Activated naive CD8-positive, alpha-beta T cell treated with anti-CD3 and anti-CD28 coated beads, Interleukin-2, amount 10 ng/mL, durations not matched to agents 7 days and 5 days (primary cell): ENCODE data around the gene MEIS3. TPM values are rescaled to one million over a fixed set of nuclear protein-coding genes. Genes with fewer than 3 reads are reported as not detected.
A peak's percentile ranks its signal among the peaks of the same experiment; 100 is the strongest.

Experiments used
- ATAC-seq: fragments of 150-1000 bp; cut with Tn5 transposase; one replicate; pipeline ENCODE4 v1.10.0; 2021; ENCODE audit warnings: low read depth, moderate library complexity
- POLR2A ChIA-PET: fragments of 350-600 bp; sonication (Branson Sonifier 250); formaldehyde crosslinking; loops from one replicate; lab custom pipeline; 2021; ENCODE audit warnings: antibody characterized with exemption; lab: Charles Lee
- DNase-seq: peaks from one replicate; pipeline ENCODE4 v3.0.0; 2021
- H3K27ac Mint-ChIP-seq: one replicate; pipeline ENCODE4 v1.8.0; 2022; ENCODE audit warnings: mild to moderate bottlenecking, mixed read lengths
- H3K27me3 Mint-ChIP-seq: one replicate; pipeline ENCODE4 v1.8.0; 2022; ENCODE audit warnings: mild to moderate bottlenecking, moderate library complexity, mixed read lengths
- H3K36me3 Mint-ChIP-seq: one replicate; pipeline ENCODE4 v1.8.0; 2021; ENCODE audit warnings: mild to moderate bottlenecking, mixed read lengths
- H3K4me1 Mint-ChIP-seq: one replicate; pipeline ENCODE4 v1.8.0; 2021; ENCODE audit warnings: mixed read lengths
- H3K4me3 Mint-ChIP-seq: one replicate; pipeline ENCODE4 v1.8.0; 2022; ENCODE audit warnings: mild to moderate bottlenecking, moderate library complexity, mixed read lengths
- H3K9me3 Mint-ChIP-seq: one replicate; pipeline ENCODE4 v1.8.0; 2021; ENCODE audit warnings: mixed read lengths
- total RNA-seq, 2 experiments: library from RNA; stranded (reverse); gene quantifications; one replicate each; pipeline ENCODE4 v1.2.3, GENCODE V29; 2021

The MEIS3 gene
- total RNA-seq, 2 experiments from 2014 or later: 0.68 TPM; not detected in 1

DNA sequence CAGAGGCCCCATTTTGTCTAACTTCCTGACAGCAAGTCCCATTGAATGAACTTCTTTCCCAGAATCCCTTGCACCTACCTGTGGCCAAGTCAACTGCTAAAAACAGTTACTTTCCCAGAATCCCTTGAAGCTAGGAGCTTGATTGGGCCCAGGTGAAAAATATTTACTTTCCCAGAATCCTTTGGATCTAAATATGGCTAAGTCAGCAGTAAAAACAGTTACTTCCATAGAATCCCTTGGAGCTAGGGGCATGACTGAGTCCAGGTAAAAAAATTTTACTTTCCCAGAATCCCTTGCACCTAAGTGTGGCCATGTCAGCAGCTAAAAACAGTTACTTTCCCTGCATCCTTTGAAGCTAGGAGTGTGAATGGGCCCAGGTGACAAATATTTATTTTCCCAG is 13.2 kb upstream of the MEIS3 start:
- Mint-ChIP-seq H3K4me1 (peaks cover 47% of the 10 kb centered on the region), H3K27me3 (peaks cover 9% of the 10 kb centered on the region), H3K4me3 (no peak overlapping the region), H3K36me3 (peaks cover 3% of the 10 kb centered on the region), H3K27ac (no peak overlapping the region), H3K9me3 (peaks cover 2% of the 10 kb centered on the region)
- DNase-seq (no peak), ATAC-seq (no peak)
- POLR2A ChIA-PET: interaction anchor here (1.2 to 5.1 kb wide), 2 partner anchors 52 to 75 kb away, joined by 4 to 22 read pairs; partner anchors contain the start of gene KPTN

DNA sequence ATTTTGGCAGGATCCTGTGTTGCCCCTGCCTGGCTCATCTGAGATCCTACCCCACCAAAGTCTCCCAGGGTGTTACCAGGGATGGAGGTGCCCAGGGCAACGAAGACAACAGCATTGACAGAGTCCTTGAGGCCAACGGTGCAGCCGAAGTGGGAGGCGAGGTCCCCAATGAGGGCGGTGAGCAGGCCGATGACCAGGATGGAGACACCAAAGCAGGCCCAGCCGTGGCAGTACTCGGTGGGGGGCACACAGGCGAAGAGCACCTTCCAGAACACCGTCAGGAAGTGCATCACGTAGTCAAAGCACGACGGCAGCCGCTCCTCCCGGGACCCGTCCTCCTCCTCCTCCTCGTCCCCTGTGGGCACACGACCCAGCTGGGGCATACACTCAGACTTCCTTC is 12.8 kb upstream of the MEIS3 start:
- POLR2A ChIA-PET: interaction anchor here (5.1 kb wide), 1 partner anchor 52 kb away, joined by 22 read pairs; the partner anchor contains the start of gene KPTN
- H3K4me3 Mint-ChIP-seq: no peak overlapping the region
- H3K4me1 Mint-ChIP-seq: peaks cover 45% of the 10 kb centered on the region
- peaks cover 3% of the 10 kb centered on the region for H3K36me3 Mint-ChIP-seq
- no peak overlapping the region for H3K27ac Mint-ChIP-seq
- H3K9me3 Mint-ChIP-seq: peaks cover 2% of the 10 kb centered on the region
- H3K27me3 Mint-ChIP-seq: peaks cover 6% of the 10 kb centered on the region
- DNase-seq: no peak
- ATAC-seq: no peak

DNA sequence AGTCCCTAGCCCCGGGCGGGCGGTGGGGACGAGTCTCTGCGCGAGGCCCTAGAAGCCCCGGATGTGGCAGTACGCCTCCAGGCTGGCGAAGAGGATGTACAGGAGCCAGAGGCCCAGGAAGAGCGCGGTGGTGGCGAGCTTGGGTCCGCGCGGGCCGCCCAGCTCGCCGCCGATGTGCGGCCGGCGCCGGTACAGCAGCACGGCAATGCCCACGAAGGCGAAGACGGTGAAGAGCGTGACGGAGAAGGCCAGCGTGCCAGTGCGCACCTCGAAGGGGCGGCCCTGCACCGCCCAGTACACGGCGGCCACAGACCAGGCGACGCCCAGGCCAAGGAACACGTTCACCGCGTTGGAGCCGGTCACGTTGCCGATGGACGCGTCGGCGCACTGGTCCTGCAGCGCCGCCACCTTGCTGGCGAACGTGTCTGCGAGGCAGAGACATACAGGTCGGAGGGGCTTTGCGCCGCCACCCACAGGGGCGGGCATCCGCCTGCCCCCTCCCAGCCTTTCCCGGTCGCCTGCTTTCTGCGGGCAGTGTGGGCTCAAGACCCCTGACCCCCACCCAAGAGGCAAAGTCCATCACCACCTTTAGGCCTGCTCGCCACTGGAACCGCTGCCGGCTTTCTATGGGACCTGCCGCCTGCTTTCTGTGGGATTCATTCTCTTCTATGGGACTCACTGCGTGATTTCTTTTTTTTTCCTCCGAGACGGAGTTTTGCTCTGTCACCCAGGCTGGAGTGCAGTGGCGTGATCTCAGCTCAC is 10.9 kb upstream of the MEIS3 start:
- H3K4me1 Mint-ChIP-seq: peaks cover 31% of the 10 kb centered on the region
- peak overlapping the region; percentile 76 for H3K4me3 Mint-ChIP-seq
- H3K27ac Mint-ChIP-seq: peak overlapping the region; percentile 83
- H3K36me3 Mint-ChIP-seq: peaks cover 3% of the 10 kb centered on the region
- ATAC-seq: peak; percentile 51
- peaks cover 17% of the 10 kb centered on the region for H3K27me3 Mint-ChIP-seq
- POLR2A ChIA-PET: interaction anchor here (0.7 to 1.0 kb wide), 2 partner anchors 54 to 55 kb away, joined by 4 read pairs; partner anchors contain the start of gene KPTN
- H3K9me3 Mint-ChIP-seq: peaks cover 2% of the 10 kb centered on the region
- DNase-seq: peak; percentile 63

DNA sequence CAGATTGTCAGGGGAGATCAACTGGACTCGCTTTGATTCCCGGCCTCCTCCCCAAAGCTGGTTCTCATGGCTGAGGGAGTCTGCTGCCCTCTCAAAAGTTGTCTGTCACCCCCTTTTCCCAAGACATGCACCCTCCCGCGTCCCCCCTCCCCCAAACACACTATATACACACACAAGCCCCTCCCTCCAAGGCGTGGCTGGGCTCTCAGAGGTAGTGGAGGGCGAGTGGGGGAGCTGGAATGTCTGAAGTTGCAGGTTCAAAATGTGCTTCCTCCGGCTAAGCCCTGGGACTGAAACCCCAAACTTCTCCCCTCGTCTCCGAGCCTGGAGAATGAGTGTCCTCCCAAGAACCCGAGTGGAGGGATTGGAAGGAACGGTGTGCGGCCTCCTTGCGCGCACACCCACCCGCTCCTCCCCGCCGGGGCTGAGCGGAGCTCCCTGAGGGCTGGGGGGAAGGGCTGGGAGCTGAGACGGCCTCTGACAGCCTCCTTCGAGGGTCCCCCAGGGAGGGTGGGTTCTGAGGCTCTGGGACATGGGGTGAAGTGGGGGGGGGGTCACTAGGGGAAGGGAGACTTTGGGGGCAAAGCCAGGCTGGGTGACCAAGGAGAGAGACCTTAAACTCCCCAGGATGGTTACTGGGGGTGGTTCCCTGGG is 9.9 kb upstream of the MEIS3 start:
- H3K9me3 Mint-ChIP-seq: peaks cover 2% of the 10 kb centered on the region
- ATAC-seq (no peak), DNase-seq (no peak)
- peaks cover 24% of the 10 kb centered on the region for H3K4me1 Mint-ChIP-seq
- peaks cover 23% of the 10 kb centered on the region for H3K27me3 Mint-ChIP-seq
- H3K36me3 Mint-ChIP-seq: peaks cover 3% of the 10 kb centered on the region
- POLR2A ChIA-PET: interaction anchor here (0.6 to 2.7 kb wide), 7 partner anchors 7 to 204 kb away, joined by 3 to 14 read pairs (median 4); partner anchors contain the start of genes INAFM1 and KPTN
- peak overlapping the region; percentile 83 for H3K27ac Mint-ChIP-seq
- H3K4me3 Mint-ChIP-seq: peak overlapping the region; percentile 76

DNA sequence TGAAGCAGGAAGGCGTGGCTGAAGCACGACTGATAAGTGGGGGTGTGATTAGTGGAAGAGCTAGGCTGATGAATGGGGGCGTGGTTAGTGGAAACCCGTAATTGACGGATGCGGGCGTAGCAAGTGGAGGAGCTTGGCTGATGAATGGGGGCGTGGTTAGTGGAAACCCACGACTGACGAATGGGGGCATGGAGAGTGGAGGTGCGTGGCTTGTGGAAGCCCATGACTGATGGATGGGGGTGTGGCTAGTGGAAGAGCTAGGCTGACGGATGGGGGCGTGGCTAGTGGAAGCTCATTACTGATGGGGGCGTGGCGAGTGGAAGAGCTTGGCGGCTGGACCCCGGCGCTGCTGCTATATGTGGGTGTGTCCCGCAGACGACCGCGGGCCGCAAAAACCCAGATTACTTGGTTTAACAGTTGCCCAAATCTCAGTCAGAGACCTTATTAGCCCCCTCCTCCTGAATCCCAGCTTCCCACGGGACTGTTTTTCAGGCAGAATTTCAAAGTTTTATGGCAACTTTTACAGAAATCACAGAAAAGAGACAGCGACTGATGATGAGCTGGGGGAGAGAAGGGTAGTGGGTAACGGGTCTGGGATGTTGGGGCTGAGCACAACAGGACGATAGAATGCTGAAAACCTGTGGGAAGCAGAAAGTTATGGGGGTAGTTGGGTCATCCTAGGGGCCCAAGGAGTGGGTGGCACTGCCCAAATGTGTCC is 9.0 kb upstream of the MEIS3 start:
- peaks cover 3% of the 10 kb centered on the region for H3K36me3 Mint-ChIP-seq
- DNase-seq (peak; percentile 86), ATAC-seq (peak; percentile 84)
- H3K4me3 Mint-ChIP-seq: no peak overlapping the region
- peaks cover 31% of the 10 kb centered on the region for H3K27me3 Mint-ChIP-seq
- H3K27ac Mint-ChIP-seq: no peak overlapping the region
- POLR2A ChIA-PET: interaction anchor here (1.0 to 2.7 kb wide), 7 partner anchors 8 to 203 kb away, joined by 3 to 14 read pairs (median 5); partner anchors contain the start of genes INAFM1 and MEIS3
- H3K9me3 Mint-ChIP-seq: peaks cover 2% of the 10 kb centered on the region
- peaks cover 22% of the 10 kb centered on the region for H3K4me1 Mint-ChIP-seq

DNA sequence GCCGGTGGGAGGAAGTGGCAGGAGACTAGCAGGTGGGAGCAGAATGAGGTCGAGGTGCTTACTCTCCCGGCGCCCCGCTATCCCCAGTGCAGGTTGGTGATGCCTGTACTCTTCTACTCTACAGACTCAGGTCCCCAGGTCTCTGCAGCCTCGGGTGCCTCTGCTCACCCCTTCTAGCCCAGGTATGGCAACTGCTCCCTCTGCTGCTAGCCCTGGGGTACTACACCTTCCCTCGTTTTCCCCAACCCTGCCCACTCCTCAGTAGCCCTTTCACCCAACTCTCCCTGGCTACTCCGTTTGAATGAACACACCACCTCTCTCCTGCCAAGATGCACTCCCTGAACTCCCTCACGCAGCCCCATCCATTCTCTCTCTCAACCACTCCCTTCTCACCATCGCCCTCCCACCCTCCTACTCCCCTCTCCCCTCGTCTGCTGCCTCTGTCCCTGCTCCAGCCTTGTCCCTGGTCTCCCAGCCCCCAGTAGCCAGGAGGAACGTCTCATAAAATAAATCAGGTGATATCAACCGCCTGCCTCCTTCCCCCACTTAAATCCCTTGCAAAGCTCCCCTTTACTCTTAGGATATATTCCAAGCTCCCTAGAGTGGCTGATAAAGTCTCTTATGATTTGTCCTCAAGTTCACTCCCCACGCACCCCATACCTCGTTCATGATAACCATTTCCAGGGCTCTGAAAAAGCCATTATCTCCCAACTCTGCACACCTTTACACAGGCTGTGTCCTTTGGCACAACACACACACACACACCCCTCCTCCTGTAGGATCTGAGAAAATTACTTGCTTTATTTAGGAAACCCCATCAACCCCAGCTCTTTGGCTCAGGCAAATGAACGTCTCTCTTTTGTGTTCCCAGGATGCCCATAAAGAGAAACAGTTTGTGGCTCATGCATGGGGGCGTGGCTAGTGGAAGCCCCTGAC is 8.2 kb upstream of the MEIS3 start:
- H3K4me3 Mint-ChIP-seq: peak overlapping the region; percentile 44
- H3K4me1 Mint-ChIP-seq: peaks cover 22% of the 10 kb centered on the region
- peaks cover 2% of the 10 kb centered on the region for H3K9me3 Mint-ChIP-seq
- peaks cover 39% of the 10 kb centered on the region for H3K27me3 Mint-ChIP-seq
- peak; percentile 40 for ATAC-seq
- POLR2A ChIA-PET: interaction anchor here (1.0 to 2.7 kb wide), 7 partner anchors 8 to 202 kb away, joined by 3 to 14 read pairs (median 5); partner anchors contain the start of genes INAFM1 and MEIS3
- peak; percentile 75 for DNase-seq
- H3K36me3 Mint-ChIP-seq: peaks cover 3% of the 10 kb centered on the region
- H3K27ac Mint-ChIP-seq: no peak overlapping the region

DNA sequence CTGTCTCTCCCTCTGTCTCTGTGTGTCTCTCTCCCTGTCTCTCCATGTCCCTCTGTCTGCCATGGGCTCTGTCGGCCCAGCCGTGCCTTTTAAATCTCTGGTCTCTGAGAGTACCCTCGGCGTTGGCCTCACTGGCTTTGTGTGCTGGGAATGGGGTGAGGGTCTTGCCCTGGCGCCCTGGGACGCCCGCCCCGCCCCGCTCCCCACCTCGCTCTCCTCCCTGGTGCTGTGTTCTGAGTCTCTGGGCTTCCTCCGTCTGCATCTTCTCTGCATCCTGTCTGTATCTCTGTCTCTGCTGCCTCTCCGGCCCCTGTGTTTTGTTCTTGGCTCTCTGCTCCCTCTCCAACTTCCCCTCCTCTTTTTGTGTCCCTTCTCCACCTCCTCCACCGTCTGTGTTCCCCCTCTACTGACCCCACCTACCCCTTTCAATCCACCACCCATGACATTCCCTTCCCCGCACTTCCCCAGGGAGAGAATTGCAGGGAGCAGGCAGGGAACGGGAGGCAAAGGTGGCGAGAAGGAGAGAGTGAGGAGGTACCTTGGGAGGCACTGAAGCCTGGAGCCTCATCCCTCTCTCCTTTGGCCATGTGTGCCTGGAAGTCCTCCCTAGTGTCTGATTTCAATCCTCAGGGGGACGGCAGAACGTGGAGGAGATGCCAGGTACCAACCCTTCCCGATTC is 4.0 kb upstream of the MEIS3 start:
- DNase-seq (no peak), ATAC-seq (no peak)
- no peaks in the 10 kb centered on the region for H3K9me3 Mint-ChIP-seq
- POLR2A ChIA-PET: no interaction called here
- H3K4me3 Mint-ChIP-seq: no peak overlapping the region
- no peaks in the 10 kb centered on the region for H3K36me3 Mint-ChIP-seq
- peaks cover 69% of the 10 kb centered on the region for H3K27me3 Mint-ChIP-seq
- no peak overlapping the region for H3K27ac Mint-ChIP-seq
- H3K4me1 Mint-ChIP-seq: peaks cover 18% of the 10 kb centered on the region

DNA sequence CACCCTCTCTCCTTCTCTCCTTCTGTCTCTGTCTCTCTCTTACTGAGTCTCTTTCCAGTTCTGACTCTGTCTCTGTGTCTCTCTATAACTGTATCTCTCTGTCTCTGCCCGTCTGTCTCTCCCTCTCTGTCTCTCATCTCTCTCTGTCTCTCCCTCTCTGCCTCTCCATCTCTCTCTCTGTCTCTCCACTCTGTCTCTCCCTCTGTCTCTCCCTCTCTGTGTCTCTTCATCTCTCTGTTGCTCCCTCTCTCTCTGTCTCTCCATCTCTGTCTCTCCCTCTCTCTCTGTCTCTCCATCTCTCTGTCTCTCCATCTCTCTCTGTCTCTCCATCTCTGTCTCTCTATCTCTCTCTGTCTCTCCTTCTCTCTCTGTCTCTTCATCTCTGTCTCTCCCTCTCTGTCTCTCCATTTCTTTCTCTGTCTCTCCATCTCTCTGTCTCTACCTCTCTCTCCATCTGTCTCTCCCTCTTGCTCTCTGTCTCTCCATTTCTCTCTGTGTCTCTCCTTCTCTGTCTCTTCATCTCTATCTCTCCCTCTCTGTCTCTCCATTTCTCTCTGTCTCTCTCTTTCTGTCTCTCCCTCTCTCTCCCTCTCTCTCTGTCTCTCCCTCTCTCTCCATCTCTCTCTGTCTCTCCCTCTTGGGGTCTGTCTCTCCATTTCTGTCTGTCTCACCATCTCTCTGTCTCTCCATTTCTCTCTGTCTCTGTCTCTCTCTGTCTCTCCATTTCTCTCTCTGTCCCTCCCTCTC is 3.3 kb upstream of the MEIS3 start:
- Mint-ChIP-seq H3K4me3 (no peak overlapping the region), H3K27me3 (peaks cover 76% of the 10 kb centered on the region), H3K9me3 (no peaks in the 10 kb centered on the region), H3K27ac (no peak overlapping the region), H3K4me1 (peaks cover 25% of the 10 kb centered on the region), H3K36me3 (no peaks in the 10 kb centered on the region)
- ATAC-seq (no peak), DNase-seq (no peak)
- POLR2A ChIA-PET: no interaction called here

DNA sequence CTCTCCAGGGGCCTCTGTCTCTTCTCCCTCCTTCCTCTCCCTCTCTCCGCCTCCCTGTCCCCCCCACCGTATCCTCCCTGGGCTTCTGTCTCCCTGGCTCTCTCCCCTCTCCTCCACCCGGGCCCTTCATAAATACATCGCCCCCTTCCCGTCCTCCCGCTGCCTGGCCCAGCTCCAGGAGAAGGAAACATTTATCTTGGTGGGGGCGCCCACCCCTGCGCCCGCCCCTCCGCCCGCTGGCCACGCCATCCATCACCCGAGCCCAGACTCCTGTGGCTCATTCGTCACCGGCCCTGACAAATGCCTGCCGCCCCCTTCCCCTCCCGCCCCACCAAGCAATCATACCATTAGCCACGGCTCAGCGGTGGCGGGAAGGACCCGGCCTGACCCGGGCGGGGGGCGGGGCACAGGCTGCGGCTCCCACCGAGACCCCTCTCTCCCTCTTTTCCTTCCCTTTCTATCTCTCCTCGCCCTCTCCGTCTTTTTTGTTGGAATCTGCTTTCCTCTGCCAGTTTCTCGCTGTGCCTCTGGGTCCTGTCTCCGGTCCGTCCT is 2.6 kb upstream of the MEIS3 start:
- no peaks in the 10 kb centered on the region for H3K9me3 Mint-ChIP-seq
- peaks cover 27% of the 10 kb centered on the region for H3K4me1 Mint-ChIP-seq
- no peak overlapping the region for H3K4me3 Mint-ChIP-seq
- DNase-seq (no peak), ATAC-seq (no peak)
- POLR2A ChIA-PET: no interaction called here
- no peaks in the 10 kb centered on the region for H3K36me3 Mint-ChIP-seq
- no peak overlapping the region for H3K27ac Mint-ChIP-seq
- H3K27me3 Mint-ChIP-seq: peaks cover 83% of the 10 kb centered on the region

DNA sequence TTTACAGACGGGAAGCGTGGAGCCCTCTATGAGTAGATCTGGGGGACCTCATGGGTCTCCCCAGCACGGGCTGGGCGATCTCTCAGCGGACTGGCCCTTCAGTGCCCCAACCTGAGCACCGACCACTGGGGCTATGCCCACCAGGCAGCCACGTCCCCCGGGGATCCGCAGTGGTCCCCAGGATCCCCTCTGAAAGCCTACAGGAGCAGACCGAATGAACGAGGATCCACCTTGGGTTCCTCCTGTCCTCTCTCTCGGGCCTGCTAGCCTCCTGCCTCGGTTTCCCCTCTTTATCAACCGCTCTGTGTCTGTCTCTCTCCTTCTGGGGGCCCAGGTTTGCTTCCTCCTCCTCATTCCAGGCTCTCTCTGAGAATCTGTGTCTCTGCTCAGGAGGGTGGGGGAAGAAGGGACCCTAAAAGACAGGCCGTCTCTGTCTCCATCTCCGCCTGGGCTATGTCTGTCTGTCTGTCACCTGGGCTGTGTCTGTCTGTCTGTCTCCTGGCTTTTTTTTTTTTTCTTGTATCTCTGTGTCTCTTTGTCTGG is 2.0 kb upstream of the MEIS3 start:
- POLR2A ChIA-PET: no interaction called here
- DNase-seq (no peak), ATAC-seq (no peak)
- H3K9me3 Mint-ChIP-seq: no peaks in the 10 kb centered on the region
- H3K27ac Mint-ChIP-seq: no peak overlapping the region
- peaks cover 88% of the 10 kb centered on the region for H3K27me3 Mint-ChIP-seq
- peaks cover 27% of the 10 kb centered on the region for H3K4me1 Mint-ChIP-seq
- no peak overlapping the region for H3K4me3 Mint-ChIP-seq
- H3K36me3 Mint-ChIP-seq: no peaks in the 10 kb centered on the region

DNA sequence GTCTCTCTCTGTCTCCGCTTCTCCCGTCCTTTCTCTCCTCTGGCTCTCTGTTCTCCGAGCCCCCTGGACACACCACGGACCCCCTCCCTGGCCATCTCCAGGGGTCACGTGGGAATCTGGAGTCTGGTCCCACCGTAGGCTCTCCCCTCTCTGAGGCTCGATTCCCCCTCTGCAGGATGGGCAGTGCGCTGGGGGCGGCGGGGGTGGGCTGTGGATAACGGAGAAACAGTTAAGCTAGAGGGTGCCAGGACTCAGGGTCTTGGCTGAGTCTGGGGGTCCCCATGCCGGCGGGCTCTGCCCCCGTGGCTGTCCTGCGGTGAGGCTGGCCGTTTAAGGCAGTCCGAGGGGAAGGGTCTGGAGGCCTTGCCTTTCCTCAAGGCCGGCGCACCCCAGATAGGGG is 462 bp upstream of the MEIS3 start:
- Mint-ChIP-seq H3K4me3 (no peak overlapping the region), H3K36me3 (no peaks in the 10 kb centered on the region), H3K27me3 (peaks cover 88% of the 10 kb centered on the region), H3K4me1 (peaks cover 27% of the 10 kb centered on the region), H3K9me3 (no peaks in the 10 kb centered on the region), H3K27ac (no peak overlapping the region)
- POLR2A ChIA-PET: interaction anchor here (0.6 kb wide), 1 partner anchor 8 kb away, joined by 3 read pairs; no protein-coding TSS in a partner anchor
- no peak for DNase-seq
- no peak for ATAC-seq
